ENCODE measurements around the gene CDC27.
"Not testable (repeated sequence)": the region's sequence is repeated elsewhere in the genome, so short reads cannot be mapped to it uniquely, and the experiment has no call there.

GRCh38 chr17:47126835-47127234, 62.3 kb downstream of the CDC27 start:
- TF ChIP-seq POLR2A, POLR2AphosphoS5 (IDR thresholded peaks at IDR 0.05): not testable (repeated sequence)

All from transverse colon (tissue), 3 donors.